HepG2 (cell line): ENCODE data around the gene TRIM66. TPM values are rescaled to one million over a fixed set of nuclear protein-coding genes. Genes with fewer than 3 reads are reported as not detected.

ENCODE experiments used
- BATF2 ChIP-seq: sonication (generic); formaldehyde crosslinking; IDR thresholded peaks from 2 replicates; pipeline ENCODE4 v1.8.0; 2022; ENCODE audit warnings: mild to moderate bottlenecking, missing genetic modification reagents, moderate library complexity
- CEBPG ChIP-seq: IDR thresholded peaks from 2 replicates; pipeline ENCODE4 v1.6.1; 2016
- EP300 ChIP-seq, 3 experiments: sonication (generic) in 1 of 3; formaldehyde crosslinking in 1 of 3; IDR thresholded peaks; 2 replicates each; pipeline versions ENCODE4 v1.5.1 to v1.6.1; 2011 to 2020; ENCODE audit warnings: low read depth in 2 of 3, low read length in 2 of 3, borderline replicate concordance in 1 of 3, improper control_type of control experiment in 1 of 3, mild to moderate bottlenecking in 1 of 3, missing genetic modification reagents in 1 of 3, moderate library complexity in 1 of 3
- EZH2 ChIP-seq: conservative IDR thresholded peaks from 2 replicates; pipeline ENCODE4 v1.6.1; 2012; ENCODE audit warnings: mild to moderate bottlenecking, low read depth, low read length, moderate library complexity
- FOXA1 ChIP-seq, 2 experiments: fragments of 450-650 bp in 1 of 2; sonication (generic) in 1 of 2; formaldehyde crosslinking in 1 of 2; IDR thresholded peaks; 2 replicates each; pipeline versions ENCODE4 v1.4.0 to v1.6.1; 2016 to 2020; ENCODE audit warnings: missing genetic modification reagents in 1 of 2
- FOXM1 ChIP-seq: sonication (generic); formaldehyde crosslinking; IDR thresholded peaks from 2 replicates; pipeline ENCODE4 v1.5.0; 2020; ENCODE audit warnings: missing genetic modification reagents
- FOXO1 ChIP-seq: sonication (generic); formaldehyde crosslinking; IDR thresholded peaks from 2 replicates; pipeline ENCODE4 v1.4.0; 2020; ENCODE audit warnings: missing genetic modification reagents
- HNF4G ChIP-seq, 2 experiments: sonication (generic) in 1 of 2; formaldehyde crosslinking in 1 of 2; IDR thresholded peaks; 2 replicates each; pipeline versions ENCODE4 v1.4.0 to v1.6.1; 2011 to 2020; ENCODE audit warnings: borderline replicate concordance in 2 of 2, low read depth in 2 of 2, mild to moderate bottlenecking in 2 of 2, low read length in 1 of 2, missing genetic modification reagents in 1 of 2, moderate library complexity in 1 of 2
- KLF12 ChIP-seq: sonication (generic); formaldehyde crosslinking; IDR thresholded peaks from 2 replicates; pipeline ENCODE4 v1.4.0; 2020; ENCODE audit warnings: missing genetic modification reagents, borderline replicate concordance
- POLR2AphosphoS2 ChIP-seq: IDR thresholded peaks from 2 replicates; pipeline ENCODE4 v1.6.1; 2011; ENCODE audit warnings: low read depth, low read length, improper control_type of control experiment
- RAD21 ChIP-seq: fragments of 450-650 bp; formaldehyde crosslinking; IDR thresholded peaks from 2 replicates; pipeline ENCODE4 v1.5.0; 2020; ENCODE audit warnings: mild to moderate bottlenecking
- RAD51 ChIP-seq: fragments of 450-650 bp; IDR thresholded peaks from 2 replicates; pipeline ENCODE4 v1.6.1; 2016; ENCODE audit warnings: borderline replicate concordance
- SIX1 ChIP-seq: sonication (generic); formaldehyde crosslinking; IDR thresholded peaks from 2 replicates; pipeline ENCODE4 v1.4.0; 2020; ENCODE audit warnings: missing genetic modification reagents, borderline replicate concordance
- TCF12 ChIP-seq, 2 experiments: fragments of 450-650 bp in 1 of 2; sonication (generic) in 1 of 2; formaldehyde crosslinking in 1 of 2; IDR thresholded peaks; 2 replicates each; pipeline versions ENCODE4 v1.6.1 to v1.8.0; 2017 to 2022; ENCODE audit warnings: antibody characterized with exemption in 1 of 2, mild to moderate bottlenecking in 1 of 2, missing genetic modification reagents in 1 of 2, moderate library complexity in 1 of 2
- TFAP4 ChIP-seq: sonication (generic); IDR thresholded peaks from 2 replicates; pipeline ENCODE4 v1.6.1; 2016; ENCODE audit warnings: low read depth, borderline replicate concordance
- ZNF143 ChIP-seq: sonication (generic); formaldehyde crosslinking; IDR thresholded peaks from 2 replicates; pipeline ENCODE4 v1.4.0; 2020; ENCODE audit warnings: missing genetic modification reagents
- ZNF547 ChIP-seq: sonication (generic); formaldehyde crosslinking; IDR thresholded peaks from 2 replicates; pipeline ENCODE4 v1.5.1; 2020; ENCODE audit warnings: mild to moderate bottlenecking, missing genetic modification reagents
- ZNF574 ChIP-seq: sonication (generic); formaldehyde crosslinking; IDR thresholded peaks from 2 replicates; pipeline ENCODE4 v1.4.0; 2020; ENCODE audit warnings: missing genetic modification reagents
- ZNF780A ChIP-seq: sonication (generic); formaldehyde crosslinking; IDR thresholded peaks from 2 replicates; pipeline ENCODE4 v1.8.0; 2022; ENCODE audit warnings: mild to moderate bottlenecking, missing genetic modification reagents, moderate library complexity
- polyA plus RNA-seq, 8 experiments: library from polyadenylated mRNA; depleted of rRNA in 3 of 8; stranded (reverse) in 7 of 8; unstranded in 1 of 8; fragments of >200 nt; fragmentation: Illumina TruSeq in 4 of 8; extraction: Trizol in 4 of 8; gene quantifications; 2 replicates each; pipeline versions ENCODE4 v1.2.1 to v1.2.3, GENCODE V29; 2011 to 2016; ENCODE audit warnings: low read depth in 4 of 8, missing spikeins in 1 of 8, mixed read lengths in 1 of 8; ENCODE audit not compliant: insufficient read depth in 1 of 8
- total RNA-seq, 5 experiments: library from RNA; depleted of rRNA; stranded (reverse); fragments of >200 nt; fragmentation: Illumina TruSeq; extraction: Trizol; gene quantifications; 2 replicates each; pipeline ENCODE4 v1.2.3, GENCODE V29; 2016; ENCODE audit warnings: low read depth in 1 of 5
- TF ChIP-seq, protein P1 (sequence below): sonication (generic); formaldehyde crosslinking; IDR thresholded peaks from 2 replicates; pipeline ENCODE4 v1.4.0; 2020; ENCODE audit warnings: mild to moderate bottlenecking, missing genetic modification reagents, borderline replicate concordance

The TRIM66 gene
- total and polyA plus RNA-seq, 2 of the 13 experiments (the other 11 are each of a cell fraction or from before 2014, with no cell fraction given) = 4.9 to 6.1 TPM

DNA sequence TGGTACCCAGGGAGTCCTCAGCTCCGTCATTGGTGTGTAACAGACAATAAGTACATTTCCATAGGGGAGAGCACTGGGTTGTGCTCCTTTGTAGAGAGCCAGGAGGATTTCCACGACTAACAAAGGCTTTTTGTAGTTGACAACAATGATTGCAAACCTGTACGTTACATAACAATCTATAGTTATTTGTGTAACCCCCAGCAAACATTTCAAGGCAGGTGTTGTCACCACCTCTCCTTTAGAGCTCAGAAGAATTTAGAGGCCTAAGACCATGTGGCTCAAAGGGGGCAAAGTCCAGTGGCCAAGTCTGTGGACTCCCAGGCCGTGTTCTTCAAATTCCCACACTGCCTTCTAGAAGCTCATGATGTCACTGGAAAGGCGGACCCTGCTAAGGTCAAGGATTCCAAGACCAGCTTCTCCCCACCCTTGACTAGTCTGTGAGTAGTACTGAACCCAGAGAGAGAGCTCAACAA, 15.9 kb upstream of the TRIM66 start (continued):
- TF ChIP-seq, protein P1, sequence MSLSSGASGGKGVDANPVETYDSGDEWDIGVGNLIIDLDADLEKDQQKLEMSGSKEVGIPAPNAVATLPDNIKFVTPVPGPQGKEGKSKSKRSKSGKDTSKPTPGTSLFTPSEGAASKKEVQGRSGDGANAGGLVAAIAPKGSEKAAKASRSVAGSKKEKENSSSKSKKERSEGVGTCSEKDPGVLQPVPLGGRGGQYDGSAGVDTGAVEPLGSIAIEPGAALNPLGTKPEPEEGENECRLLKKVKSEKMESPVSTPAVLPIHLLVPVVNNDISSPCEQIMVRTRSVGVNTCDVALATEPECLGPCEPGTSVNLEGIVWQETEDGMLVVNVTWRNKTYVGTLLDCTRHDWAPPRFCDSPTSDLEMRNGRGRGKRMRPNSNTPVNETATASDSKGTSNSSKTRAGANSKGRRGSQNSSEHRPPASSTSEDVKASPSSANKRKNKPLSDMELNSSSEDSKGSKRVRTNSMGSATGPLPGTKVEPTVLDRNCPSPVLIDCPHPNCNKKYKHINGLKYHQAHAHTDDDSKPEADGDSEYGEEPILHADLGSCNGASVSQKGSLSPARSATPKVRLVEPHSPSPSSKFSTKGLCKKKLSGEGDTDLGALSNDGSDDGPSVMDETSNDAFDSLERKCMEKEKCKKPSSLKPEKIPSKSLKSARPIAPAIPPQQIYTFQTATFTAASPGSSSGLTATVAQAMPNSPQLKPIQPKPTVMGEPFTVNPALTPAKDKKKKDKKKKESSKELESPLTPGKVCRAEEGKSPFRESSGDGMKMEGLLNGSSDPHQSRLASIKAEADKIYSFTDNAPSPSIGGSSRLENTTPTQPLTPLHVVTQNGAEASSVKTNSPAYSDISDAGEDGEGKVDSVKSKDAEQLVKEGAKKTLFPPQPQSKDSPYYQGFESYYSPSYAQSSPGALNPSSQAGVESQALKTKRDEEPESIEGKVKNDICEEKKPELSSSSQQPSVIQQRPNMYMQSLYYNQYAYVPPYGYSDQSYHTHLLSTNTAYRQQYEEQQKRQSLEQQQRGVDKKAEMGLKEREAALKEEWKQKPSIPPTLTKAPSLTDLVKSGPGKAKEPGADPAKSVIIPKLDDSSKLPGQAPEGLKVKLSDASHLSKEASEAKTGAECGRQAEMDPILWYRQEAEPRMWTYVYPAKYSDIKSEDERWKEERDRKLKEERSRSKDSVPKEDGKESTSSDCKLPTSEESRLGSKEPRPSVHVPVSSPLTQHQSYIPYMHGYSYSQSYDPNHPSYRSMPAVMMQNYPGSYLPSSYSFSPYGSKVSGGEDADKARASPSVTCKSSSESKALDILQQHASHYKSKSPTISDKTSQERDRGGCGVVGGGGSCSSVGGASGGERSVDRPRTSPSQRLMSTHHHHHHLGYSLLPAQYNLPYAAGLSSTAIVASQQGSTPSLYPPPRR = no peak
- TF ChIP-seq HNF4G (IDR thresholded peaks at IDR 0.05; ENCODE audit: borderline replicate concordance, low read depth, low read length) (peak; percentile 51; the same call in 1 of the 2 replicates), HNF4G (CRISPR knock-in tag; IDR thresholded peaks at IDR 0.05; ENCODE audit: borderline replicate concordance, low read depth) (no peak), ZNF143 (CRISPR knock-in tag) (no peak), TCF12 (IDR thresholded peaks at IDR 0.05) (no peak), TCF12 (CRISPR knock-in tag; IDR thresholded peaks at IDR 0.05) (no peak), RAD21 (CRISPR knock-in tag) (no peak), FOXA1 (IDR thresholded peaks at IDR 0.05) (no peak), FOXA1 (CRISPR knock-in tag; IDR thresholded peaks at IDR 0.05) (peak; percentile 40), EP300 (IDR thresholded peaks at IDR 0.05; ENCODE audit: low read depth in 2 of 2, low read length in 2 of 2) (peak in 1 of 2 experiments; percentile 54; a peak in 2 of 4 replicates), EP300 (CRISPR knock-in tag; IDR thresholded peaks at IDR 0.05; ENCODE audit: borderline replicate concordance) (no peak; the same call in 1 of the 2 replicates), FOXM1 (CRISPR knock-in tag) (no peak), RAD51 (no peak), BATF2 (CRISPR knock-in tag) (no peak), KLF12 (CRISPR knock-in tag) (no peak), SIX1 (CRISPR knock-in tag) (no peak), ZNF574 (CRISPR knock-in tag) (no peak), EZH2 (no peak), ZNF547 (CRISPR knock-in tag) (no peak), ZNF780A (CRISPR knock-in tag) (no peak), CEBPG (CRISPR knock-in tag) (peak; percentile 54), TFAP4 (no peak), POLR2AphosphoS2 (peak; percentile 68; the same call in 1 of the 2 replicates), FOXO1 (CRISPR knock-in tag) (no peak)
